Glutamatergic neuron (in vitro differentiated cells): Measurements from ENCODE around the gene SLC25A30. TPM values are rescaled to one million over a fixed set of nuclear protein-coding genes. Genes with fewer than 3 reads are reported as not detected.

Experiments used
- DNase-seq: peaks from one replicate; pipeline ENCODE4 v3.0.0; 2022
- H3K27ac Mint-ChIP-seq: one replicate; pipeline ENCODE4 v1.8.0; 2020; ENCODE audit warnings: mild to moderate bottlenecking, mixed read lengths, inconsistent platforms; ENCODE audit not compliant: unreplicated experiment
- H3K27me3 Mint-ChIP-seq: one replicate; pipeline ENCODE4 v1.8.0; 2020; ENCODE audit warnings: mild to moderate bottlenecking, moderate library complexity, mixed read lengths, inconsistent platforms; ENCODE audit not compliant: unreplicated experiment
- H3K36me3 Mint-ChIP-seq: one replicate; pipeline ENCODE4 v1.8.0; 2020; ENCODE audit warnings: mild to moderate bottlenecking, mixed read lengths, inconsistent platforms; ENCODE audit not compliant: unreplicated experiment
- H3K4me1 Mint-ChIP-seq: one replicate; pipeline ENCODE4 v1.8.0; 2020; ENCODE audit warnings: mild to moderate bottlenecking, low read depth, mixed read lengths, inconsistent platforms; ENCODE audit not compliant: unreplicated experiment
- H3K4me3 Mint-ChIP-seq: one replicate; pipeline ENCODE4 v1.8.0; 2020; ENCODE audit warnings: mild to moderate bottlenecking, mixed read lengths, inconsistent platforms; ENCODE audit not compliant: unreplicated experiment
- H3K9me3 Mint-ChIP-seq: one replicate; pipeline ENCODE4 v1.8.0; 2020; ENCODE audit warnings: mild to moderate bottlenecking, moderate library complexity, mixed read lengths, inconsistent platforms; ENCODE audit not compliant: unreplicated experiment
- CTCF ChIP-seq: fragments of 200-600 bp; sonication (generic); IDR thresholded peaks from one replicate; pipeline ENCODE4 v1.5.0; 2021; ENCODE audit not compliant: partially characterized antibody, unreplicated experiment
- total RNA-seq: library from RNA; stranded (reverse); fragmentation: NEBNext Ultra II Directional; extraction: Animal tissue kit (Norgen Biotek cat#: 25700); gene quantifications from one replicate; pipeline ENCODE4 v1.2.1, GENCODE V29; 2021; ENCODE audit not compliant: unreplicated experiment

SLC25A30 gene
- total RNA-seq, 1 donor from 2014 or later, result 4.0 TPM

GRCh38 chr13:45437947-45438346 lies 19.8 kb upstream of the SLC25A30 start:
- no peak for TF ChIP-seq CTCF
- H3K4me1 Mint-ChIP-seq, result no peaks in the 10 kb centered on the region
- no peak overlapping the region for H3K27ac Mint-ChIP-seq
- no peaks in the 10 kb centered on the region for H3K9me3 Mint-ChIP-seq
- no peak overlapping the region for H3K4me3 Mint-ChIP-seq
- no peaks in the 10 kb centered on the region for H3K36me3 Mint-ChIP-seq
- H3K27me3 Mint-ChIP-seq, result peaks cover 2% of the 10 kb centered on the region
- no peak for DNase-seq

- no peaks in the 10 kb centered on the region for H3K4me1 Mint-ChIP-seq
- H3K27ac Mint-ChIP-seq, result no peak overlapping the region
- H3K27me3 Mint-ChIP-seq, result peaks cover 2% of the 10 kb centered on the region
- H3K36me3 Mint-ChIP-seq, result no peaks in the 10 kb centered on the region
- H3K4me3 Mint-ChIP-seq, result no peak overlapping the region
- no peaks in the 10 kb centered on the region for H3K9me3 Mint-ChIP-seq
- TF ChIP-seq CTCF, result no peak
- no peak for DNase-seq
Observed at GRCh38 chr13:45436953-45437352, 18.8 kb upstream of the SLC25A30 start.

DNA sequence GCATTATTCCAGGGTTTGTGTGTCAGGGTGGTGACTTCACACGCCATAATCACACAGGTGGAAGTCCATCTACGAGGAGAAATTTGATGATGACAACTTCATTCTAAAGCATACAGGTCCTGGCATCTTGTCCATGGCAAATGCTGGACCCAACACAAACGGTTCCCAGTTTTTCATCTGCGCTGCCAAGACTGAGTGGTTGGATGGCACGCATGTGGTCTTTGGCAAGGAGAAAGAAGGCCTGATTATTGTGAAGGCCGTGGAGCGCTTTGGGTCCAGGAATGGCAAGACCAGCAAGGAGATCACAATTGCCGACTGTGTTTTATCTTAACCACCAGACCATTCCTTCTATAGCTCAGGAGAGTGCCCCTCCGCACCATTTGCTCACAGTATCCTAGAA lies 18.2 kb upstream of the SLC25A30 start:
- no peaks in the 10 kb centered on the region for H3K36me3 Mint-ChIP-seq
- H3K4me1 Mint-ChIP-seq, result no peaks in the 10 kb centered on the region
- peaks cover 2% of the 10 kb centered on the region for H3K27me3 Mint-ChIP-seq
- TF ChIP-seq CTCF, result no peak
- H3K4me3 Mint-ChIP-seq, result no peak overlapping the region
- DNase-seq, result no peak
- H3K9me3 Mint-ChIP-seq, result no peaks in the 10 kb centered on the region
- H3K27ac Mint-ChIP-seq, result no peak overlapping the region

GRCh38 chr13:45434556-45435371 lies 16.6 kb upstream of the SLC25A30 start:
- Mint-ChIP-seq H3K4me1 (no peaks in the 10 kb centered on the region), H3K27ac (no peak overlapping the region), H3K36me3 (no peaks in the 10 kb centered on the region), H3K27me3 (peaks cover 2% of the 10 kb centered on the region), H3K4me3 (no peak overlapping the region), H3K9me3 (no peaks in the 10 kb centered on the region)
- no peak for DNase-seq
- no peak for TF ChIP-seq CTCF

DNA sequence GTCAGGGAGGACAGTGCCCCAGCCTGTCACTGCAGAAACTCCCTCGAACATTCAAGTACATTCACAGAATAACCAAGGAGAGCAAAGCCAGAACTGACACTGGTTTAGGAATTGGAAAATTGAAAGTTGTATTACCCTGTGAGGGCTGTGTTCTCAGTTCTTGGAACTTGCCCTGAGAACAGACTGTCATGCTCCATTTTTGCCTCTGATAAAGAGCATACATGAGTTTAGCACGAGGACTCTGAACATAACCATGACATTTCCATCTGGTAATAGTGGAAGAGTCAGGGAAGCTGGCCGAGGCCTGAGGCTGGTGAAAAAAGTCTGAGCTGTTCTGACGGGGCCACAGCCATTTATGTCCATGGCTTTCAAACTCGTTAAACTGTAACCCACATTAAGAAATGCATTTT lies 15.2 kb upstream of the SLC25A30 start:
- Mint-ChIP-seq H3K36me3 (no peaks in the 10 kb centered on the region), H3K4me3 (no peak overlapping the region), H3K27me3 (peaks cover 2% of the 10 kb centered on the region), H3K4me1 (no peaks in the 10 kb centered on the region), H3K9me3 (no peaks in the 10 kb centered on the region), H3K27ac (no peak overlapping the region)
- TF ChIP-seq CTCF, result no peak
- DNase-seq, result no peak
